CD4-positive, alpha-beta T cell treated with Interleukin-6 at 100 ng/mL for 8 hours (primary cell): ENCODE data around the gene SCN1A.
"Not testable (repeated sequence)": the region's sequence is repeated elsewhere in the genome, so short reads cannot be mapped to it uniquely, and the experiment has no call there.

Experiments used
- DNase-seq: peaks from one replicate; pipeline ENCODE4 v3.0.0-alpha.2; 2020; ENCODE audit warnings: mixed read lengths, low spot score

Gene SCN1A

DNA sequence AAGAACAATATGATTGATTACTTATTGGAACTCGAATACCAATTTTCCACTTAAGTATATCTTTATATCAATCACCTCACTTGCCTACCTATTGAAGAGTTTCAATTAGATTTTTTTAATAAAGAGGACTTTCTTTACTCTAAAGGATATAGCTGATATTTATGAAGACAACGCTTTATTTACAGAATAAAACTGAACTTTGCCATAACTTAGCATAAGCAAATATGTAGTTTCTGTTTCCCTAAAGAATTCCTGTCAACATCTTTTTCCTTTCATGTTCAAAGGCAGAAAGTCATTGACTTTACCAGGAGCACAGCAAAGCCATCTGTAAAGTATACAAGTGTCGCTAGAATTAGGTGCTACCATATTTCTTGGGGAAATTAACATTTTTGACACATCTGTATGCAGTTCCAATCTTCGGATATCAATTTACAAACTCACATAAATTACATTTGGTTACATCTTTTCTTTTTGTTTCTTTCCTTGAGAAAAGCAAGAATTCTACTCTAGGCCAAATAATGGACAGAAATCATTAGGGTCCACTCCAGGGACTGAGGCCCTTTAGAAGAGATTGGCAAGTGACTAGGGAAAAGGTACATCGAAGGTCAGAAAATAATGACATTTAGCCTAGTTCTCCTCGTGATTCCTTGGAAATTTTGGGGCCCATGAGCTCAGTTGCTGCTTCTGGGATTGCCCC is 7.5 kb upstream of the SCN1A start:
- no peak for DNase-seq

DNA sequence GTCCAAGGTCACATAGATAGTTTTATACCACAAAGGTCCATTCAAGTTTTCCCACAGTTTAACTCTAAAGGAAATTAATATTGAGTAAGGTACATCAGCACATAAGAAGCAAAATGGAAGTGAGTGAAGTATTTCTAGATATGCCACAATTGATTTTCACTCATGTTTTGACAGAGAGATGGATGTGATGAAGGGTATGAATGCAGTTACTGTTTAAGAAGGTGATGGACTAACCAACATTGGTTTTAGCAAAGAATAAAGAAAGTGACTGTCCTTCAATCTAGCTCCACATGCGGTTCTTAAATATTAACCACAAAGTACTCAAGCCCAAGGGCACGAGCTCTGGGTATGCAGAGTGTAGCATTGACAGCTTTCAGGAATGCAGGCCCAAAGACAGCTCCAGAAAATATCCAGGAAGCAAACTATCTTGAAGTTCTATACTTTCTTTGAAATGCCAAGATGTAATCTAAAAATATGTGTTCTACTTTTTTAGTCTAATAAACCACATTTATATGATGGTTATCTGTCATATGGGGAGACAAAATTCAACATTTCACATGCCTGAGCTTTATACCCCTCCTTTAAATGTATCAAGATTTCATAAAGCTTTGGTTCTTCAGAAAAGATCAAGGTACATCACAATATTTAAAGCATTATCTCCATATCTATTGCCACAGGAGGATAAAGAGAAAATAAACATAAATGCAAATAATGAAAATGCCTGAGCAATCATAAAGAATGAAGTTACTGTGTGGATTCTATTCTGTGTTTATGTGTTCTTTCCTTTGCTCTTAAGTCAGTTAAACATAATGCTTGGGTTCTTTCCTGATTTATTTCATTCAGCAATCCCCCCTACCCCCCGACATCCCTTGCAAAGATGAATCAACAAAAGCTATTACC is 6.7 kb upstream of the SCN1A start:
- no peak for DNase-seq

DNA sequence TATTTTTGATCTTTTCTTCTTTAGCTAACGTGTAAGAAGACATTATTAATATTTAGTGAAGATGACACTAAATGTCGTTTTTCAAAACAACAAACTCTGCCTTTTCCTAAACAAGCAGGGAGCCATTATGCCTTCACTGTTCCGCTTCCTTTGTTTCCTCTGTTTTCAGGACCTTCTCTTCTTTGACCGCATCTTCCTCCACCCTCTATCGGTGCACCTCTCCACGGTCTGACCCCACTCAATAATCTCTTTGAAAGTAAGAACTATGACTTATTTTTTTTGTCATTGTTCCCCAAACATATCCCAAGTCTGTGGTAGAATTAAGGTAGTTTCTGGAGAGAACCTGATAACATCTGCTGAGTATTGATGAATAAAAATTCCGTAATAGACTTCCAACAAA is 5.8 kb upstream of the SCN1A start:
- no peak for DNase-seq

DNA sequence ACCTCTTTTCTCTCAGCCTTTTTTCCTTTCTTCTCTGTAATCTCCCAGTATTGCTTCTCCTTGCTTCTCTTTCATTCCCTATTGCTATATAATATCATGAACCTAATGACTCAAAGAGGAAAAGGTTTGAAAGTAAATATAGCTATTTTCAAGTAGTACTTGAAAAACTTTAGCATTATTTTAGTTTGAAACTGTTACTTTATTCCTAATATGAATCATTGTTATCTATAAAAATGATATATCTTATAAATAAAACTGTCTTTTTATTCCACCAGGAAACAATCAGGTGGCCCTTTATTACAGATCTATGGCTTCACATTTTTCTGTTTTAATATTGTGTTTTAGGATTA is 311 bp upstream of the SCN1A start:
- DNase-seq = no peak

DNA sequence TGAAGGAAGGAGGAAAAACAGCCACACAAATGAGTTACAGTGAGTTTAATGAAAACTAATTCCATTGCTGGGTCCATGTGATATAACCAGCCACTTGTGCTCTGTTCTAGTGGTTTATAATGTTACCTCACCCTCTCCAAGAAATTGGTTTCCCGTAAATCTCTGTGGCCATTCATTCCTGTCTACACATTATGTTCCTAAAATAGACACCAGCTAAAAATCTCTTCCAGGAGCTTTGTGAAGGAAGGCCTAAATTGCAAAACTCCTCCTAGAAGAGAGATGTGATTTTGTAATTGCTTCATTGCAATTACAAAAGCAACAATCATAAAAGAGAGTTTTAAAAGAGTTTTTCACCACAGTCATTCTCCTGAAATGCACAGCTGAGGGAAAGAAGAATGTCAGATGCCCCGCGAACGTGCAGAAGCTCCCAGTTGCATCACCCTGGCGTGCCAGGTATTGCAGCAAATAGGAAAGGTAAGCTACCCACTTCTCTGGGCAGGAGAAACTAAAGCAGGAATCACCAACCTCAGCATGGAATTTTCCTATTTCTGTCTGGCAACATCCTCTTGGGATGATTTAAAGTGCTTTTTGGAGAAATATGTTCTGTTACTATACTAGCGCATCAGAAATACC is 1.7 kb downstream of the SCN1A start:
- no peak for DNase-seq

DNA sequence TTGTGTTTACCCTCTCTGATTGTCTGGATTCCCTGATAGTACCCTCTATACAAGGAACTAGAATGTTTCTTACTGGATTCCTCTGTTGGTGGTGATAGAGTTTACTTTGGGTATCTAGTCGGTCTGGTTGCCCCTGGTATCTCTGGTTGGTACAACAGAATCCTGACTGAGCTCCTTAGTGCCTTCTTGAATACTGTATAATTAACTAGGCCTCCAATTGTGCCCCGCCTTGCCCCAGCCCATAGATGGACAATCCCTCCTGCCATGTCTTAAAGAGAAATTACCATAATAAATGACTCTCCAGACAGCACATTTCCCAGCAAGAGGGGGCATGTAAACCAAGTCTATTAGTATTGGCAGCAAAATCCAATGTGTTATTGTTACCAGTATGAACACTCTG is 2.3 kb downstream of the SCN1A start:
- DNase-seq = no peak

DNA sequence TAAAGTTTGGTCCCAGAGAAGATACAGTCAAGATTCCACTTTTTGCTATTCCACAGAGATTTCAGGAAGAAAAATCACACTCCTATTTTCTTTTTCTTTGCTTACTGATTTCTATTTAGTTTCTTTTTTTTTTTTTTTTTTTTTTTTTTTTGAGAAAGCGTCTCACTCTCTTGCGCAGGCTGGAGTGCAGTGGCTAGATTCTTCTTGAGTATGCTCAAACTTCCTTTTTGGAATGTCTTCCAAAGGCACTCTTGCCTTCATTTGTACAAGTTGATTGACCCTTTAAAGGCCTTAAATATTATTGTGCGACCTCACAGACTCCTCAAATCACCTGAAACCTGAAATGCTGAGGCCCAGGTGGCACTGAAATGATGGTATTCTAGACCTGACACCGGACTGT is 9.6 kb downstream of the SCN1A start:
- DNase-seq = no peak

DNA sequence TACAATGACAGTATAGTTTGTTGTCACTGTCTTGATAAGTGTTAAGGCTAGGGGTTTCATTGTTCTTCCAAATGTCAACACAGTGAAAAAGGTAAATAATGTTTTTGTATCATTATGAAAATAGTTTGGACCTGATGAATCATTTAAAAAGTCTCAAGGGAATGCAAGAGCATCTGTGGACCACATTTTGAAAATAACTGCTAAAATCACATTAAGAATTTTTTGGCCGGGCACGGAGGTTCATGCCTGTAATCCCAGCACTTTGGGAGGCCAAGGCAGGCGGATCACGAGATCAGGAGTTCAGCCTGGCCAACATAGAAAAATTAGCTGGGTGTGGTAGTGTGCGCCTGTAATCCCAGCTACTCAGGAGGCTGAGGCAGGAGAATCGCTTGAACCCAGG is 10.3 kb downstream of the SCN1A start:
- DNase-seq = no peak

DNA sequence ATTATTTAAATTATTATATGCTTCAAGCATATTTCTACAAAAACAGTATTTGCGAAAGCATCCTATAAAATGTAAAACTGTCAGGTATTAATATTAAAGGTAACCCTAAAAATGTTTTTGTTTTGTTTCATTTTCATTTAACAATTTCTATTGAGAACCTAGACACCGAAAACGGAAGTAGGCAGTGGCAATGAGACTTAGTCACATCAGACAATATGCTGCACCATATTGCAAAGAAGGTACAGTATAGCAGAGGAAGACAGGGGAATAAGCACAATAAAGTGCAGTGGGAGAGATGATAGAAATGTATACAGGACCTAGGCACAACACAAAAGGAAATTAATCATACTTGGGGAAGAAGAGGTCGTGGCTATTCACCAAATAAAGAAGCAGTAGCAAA is 12.2 kb downstream of the SCN1A start:
- no peak for DNase-seq

DNA sequence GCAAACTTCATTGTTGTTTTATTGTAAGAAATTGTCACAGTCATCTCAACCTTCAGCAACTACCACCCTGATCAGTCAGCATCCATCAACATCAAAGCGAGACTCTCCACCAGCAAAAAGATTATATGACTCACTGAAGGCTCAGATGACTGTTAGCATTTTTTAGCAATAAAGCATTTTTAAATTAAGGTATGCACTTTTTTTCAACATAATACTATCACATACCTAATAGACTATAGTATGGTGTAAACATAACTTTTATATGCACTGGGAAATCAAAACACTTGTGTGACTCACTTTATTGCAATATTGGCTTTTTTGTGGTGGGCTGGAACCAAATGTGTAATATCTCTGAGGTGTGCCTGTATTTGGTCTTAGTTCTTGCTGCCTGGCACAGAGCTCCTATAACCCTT is 15.6 kb downstream of the SCN1A start:
- no peak for DNase-seq

DNA sequence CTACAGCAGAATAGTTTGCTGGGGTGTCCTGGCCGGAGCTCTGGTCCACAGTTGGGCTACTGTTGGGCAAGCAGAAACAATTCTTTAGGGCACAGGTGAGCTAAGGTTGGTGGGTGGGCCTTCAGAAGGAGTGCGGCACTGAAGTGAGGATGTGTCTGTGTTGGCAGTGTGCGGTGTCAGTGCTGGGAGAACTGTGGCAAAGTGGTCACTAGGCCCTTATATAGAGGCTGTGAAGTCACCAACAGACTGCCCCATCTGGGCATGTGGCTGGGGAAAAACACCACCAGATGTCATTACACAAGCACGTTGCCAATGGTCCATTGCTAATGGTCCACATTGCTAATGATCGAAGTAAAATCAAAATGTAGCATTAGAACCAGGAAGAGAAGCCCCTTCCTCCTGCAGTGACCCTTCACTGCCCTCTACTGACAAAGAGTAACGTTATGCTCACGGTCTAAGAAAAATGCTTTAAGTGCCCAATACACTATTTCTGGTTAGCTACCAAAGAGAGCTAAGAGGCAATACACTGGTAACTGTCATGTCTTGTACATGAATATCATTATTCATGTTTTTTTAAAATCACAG is 21.3 kb downstream of the SCN1A start:
- DNase-seq = no peak

DNA sequence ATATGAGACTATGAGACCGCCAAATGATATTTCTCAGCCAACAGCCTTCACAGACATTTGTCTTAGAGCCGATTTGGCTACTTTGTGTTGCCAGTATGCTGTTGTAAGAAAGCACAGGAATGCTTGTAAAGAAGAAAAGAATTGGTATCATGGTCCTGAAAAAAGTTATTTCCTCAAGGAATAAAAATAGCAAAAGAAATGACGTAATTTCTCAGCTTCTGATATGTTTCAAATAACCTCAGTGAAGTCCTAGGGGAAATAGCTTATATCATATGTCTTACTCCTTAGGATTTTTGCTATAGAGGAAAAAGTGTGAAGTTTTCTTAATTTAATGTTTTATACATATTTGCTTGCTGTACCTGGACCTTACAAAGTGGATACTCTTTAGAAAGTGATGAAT is 23.0 kb downstream of the SCN1A start:
- DNase-seq = no peak

DNA sequence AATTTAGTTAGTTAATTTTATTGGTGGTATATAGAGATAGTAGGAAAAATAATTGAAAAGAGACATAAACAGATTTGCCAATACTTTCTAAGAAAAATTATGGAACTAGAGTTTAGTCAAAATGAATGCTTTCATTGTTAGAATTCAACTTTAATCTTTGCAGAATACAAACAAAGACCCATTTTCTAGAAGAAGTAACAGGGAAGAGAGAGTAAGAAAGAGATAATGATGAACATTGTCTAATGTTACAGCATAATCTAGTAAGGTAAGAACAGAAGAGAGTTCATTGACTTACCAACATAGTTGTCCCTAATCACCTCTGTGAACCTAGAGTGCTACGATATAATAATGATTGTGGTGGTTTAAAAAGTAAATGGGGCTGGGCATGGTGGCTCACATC is 23.7 kb downstream of the SCN1A start:
- DNase-seq = no peak

DNA sequence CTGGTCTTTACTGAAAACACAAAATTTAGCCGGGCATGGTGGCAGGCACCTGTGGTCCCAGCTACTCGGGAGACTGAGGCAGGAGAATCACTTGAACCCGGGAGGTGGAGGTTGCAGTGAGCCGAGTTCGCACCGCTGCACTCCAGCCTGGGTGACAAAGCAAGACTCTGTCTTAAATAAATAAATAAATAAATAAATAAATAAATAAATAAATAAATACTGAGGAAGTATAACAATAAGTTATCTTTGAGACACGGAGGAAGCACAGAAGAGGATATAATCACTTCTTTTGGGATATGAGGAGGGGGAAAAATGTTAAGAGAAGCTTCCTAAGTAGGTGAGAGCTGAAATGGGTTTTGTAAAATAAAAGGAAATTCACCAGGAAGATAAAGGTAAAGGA is 24.5 kb downstream of the SCN1A start:
- not testable (repeated sequence) for DNase-seq

DNA sequence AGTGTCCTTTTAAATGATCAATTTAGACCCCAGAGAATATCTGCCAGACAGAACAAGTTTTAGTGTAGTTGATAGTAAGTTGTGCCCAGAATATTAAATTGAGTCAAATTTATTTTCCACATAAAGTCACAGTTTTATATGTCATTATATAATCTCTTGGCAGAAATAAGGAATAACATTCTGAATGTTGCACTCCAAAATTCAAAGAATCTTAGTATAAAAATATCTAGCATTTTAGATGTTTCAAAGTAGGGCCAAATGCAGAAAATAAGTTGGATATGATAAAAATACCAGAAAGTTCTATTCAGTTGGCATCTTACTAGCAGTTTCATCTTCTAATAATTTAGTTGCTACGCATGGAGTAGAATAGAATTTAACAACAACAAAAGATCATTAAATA is 33.5 kb downstream of the SCN1A start:
- no peak for DNase-seq

DNA sequence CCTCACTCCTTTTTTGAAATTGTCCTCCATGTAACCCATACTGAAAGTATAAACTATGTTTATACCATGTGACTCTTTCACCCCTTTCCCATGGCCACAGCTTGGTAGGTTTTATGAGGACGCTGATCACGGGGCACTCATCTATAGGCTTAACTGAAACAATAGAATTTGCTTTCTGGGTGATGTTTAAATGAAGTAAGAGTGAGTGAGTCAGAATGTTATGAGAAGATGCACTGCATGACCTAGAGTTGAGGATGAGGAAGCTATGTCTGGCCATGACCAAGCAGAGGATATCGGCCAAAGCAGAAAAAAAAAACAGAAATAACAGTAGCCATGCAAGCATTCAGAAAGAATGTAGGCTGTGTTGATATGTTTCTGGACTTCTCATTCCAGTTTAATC is 34.9 kb downstream of the SCN1A start:
- DNase-seq = no peak

DNA sequence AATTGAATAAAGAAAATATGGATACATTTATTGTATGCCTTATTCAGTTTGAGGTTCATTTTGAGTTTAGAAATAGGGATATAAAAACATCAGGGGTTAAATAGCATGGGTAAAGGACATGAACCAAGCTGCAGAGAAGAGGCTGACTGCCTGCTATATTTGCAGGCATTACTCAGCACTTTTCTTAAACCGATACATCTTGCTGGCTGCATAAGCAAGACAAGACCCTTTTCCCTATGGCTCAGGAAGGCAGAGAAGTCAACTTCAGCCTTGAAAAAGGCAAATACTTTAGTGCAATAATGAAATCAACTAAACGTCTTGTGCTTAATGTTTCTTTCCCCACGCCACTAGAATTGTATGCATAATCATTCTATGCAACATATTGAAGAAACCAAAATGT is 36.4 kb downstream of the SCN1A start:
- DNase-seq = no peak

DNA sequence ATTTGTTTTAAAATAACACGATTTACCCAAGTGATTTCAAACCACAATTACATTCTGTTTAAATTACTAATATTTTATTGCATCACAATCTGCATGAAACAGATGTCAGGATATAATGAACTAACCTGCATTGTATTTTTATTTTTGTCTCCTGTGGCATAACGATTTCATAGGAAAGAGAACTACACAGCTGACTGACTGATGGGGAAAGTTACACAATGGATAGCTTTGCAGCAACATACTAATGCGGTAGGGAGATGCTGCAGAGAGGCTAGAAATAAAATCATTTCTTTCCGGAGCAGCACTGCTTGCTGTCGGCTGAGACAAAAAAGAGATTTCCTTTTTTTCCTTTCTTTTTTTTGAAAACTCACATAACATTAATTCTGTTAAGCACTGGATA is 36.9 kb downstream of the SCN1A start:
- no peak for DNase-seq

DNA sequence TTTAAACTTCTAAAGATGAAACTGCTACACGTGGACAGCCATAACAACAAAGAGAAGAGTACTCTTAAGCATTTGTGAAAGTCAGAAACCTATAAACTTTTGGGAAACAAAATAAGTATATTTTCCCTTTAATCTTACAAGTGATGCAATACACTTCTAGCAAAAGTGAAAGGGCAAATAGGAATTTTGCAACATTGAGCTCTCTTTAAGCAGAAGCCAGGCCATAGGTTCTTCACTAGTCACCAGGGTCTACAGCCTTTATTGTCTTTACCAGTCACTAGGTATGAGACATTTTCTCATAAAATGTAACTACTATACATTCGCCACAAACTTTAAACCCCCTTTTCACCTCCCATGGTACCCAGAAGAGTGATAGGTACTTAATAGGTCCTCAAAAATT is 37.5 kb downstream of the SCN1A start:
- DNase-seq = no peak

DNA sequence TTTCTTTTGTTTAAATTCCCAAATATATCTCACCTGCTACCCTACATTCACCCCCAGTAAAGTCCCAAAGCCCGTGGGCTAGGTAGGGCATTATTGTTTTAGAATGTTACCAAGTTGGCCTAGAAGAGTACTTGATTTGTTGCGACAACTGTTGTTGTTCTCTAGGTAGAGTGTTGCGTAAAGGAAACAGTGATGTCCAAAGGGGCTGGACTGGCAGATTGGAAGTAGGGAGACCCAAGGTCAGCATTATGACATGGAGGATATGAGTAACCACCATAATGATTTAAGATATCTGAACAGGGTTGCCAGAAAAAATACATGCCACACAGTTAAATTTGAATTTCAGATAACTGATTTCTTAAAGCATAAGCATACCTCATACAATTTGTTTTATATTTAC is 39.2 kb downstream of the SCN1A start:
- no peak for DNase-seq

DNA sequence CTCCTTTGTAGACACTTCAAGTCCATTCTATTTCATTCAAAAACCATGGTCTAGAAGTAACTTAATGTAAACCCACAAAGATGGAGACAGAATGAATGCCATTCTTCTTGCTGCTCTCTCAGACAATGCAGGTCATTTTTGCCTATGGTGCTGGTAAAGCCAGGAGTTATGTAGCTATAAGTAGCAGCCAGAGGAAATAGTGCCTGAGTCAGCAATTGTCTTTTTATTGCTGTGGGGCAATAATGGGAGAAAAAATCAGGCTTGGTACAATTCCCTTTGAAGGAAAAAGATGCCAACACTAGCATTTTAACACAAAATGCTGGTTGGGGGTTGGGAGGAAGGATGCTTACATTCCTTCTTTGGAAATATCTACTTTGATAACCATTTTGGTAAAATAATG is 43.5 kb downstream of the SCN1A start:
- DNase-seq = no peak

DNA sequence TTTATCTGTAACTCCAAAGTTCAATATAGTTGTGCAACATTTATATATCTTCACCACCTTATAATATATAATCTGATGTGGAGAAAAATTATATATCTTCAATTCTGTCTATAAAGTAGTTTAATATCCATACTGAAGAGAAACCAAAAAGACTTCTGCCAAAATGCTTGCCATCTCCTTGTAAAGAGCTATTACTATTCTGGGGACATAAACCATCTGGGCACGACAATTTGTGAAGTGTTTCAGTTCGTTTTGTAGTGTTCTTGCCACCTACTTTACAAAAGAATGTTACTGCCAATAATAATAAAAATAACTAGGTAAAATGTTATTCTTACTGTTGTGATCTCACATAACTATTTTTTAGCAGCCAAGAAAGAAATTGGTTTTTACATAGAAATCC is 45.1 kb downstream of the SCN1A start:
- no peak for DNase-seq

DNA sequence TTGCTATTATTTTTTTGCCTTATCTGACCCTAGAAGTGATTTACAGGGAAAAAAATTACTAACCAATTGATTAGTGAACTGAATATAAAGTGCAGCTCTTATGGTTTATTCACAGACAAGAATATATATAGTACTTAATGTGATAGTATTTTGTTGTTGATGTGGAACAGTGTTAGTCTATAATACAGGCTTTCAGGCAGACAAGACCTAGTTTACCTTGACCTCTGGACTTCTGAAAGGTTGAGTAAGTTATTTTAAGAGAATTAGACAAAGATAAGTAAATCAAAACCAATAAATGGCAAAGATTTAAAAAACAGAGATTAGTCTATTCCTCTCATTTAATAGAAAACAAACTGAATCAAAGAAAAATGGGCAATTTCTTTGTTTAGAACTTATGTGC is 46.0 kb downstream of the SCN1A start:
- DNase-seq = no peak
